Transverse colon (tissue), 4 donors: ENCODE results near the gene ZNF768. TPM values are rescaled to one million over a fixed set of nuclear protein-coding genes. Genes with fewer than 3 reads are reported as not detected.

ENCODE experiments used
- DNase-seq: peaks from one replicate; pipeline ENCODE4 v3.0.0-alpha.2; 2019
- H3K27ac ChIP-seq, 4 donors: fragments of 200-600 bp; sonication (generic); 2 replicates each; pipeline ENCODE4 v1.5.1; 2016 to 2018; ENCODE audit warnings: inconsistent platforms in 4 of 4
- H3K27me3 ChIP-seq: fragments of 200-600 bp; sonication (generic); 2 replicates; pipeline ENCODE4 v1.5.1; 2017; ENCODE audit warnings: inconsistent platforms
- H3K36me3 ChIP-seq, 4 donors: fragments of 200-600 bp; sonication (generic); 2 replicates each; pipeline ENCODE4 v1.5.1; 2017 to 2019; ENCODE audit warnings: inconsistent platforms in 4 of 4
- H3K4me1 ChIP-seq, 4 donors: fragments of 200-600 bp; sonication (generic); 2 replicates each; pipeline ENCODE4 v1.5.1; 2017 to 2020; ENCODE audit warnings: inconsistent platforms in 4 of 4
- H3K4me3 ChIP-seq, 4 donors: fragments of 200-600 bp; sonication (generic); 1 replicate in 1 of 4; 2 replicates in 3 of 4; pipeline versions ENCODE4 v1.5.1 to v1.6.1; 2017 to 2019; ENCODE audit warnings: inconsistent platforms in 4 of 4
- H3K9me3 ChIP-seq, 2 donors: fragments of 200-600 bp; sonication (generic); 2 replicates each; pipeline ENCODE4 v1.5.1; 2017 to 2019; ENCODE audit warnings: inconsistent platforms in 2 of 2
- EP300 ChIP-seq: sonication (generic); formaldehyde crosslinking; IDR thresholded peaks from one replicate; pipeline ENCODE4 v1.6.1; 2017; ENCODE audit warnings: antibody characterized with exemption, low read depth
- POLR2A ChIP-seq: fragments of 450-650 bp; IDR thresholded peaks from one replicate; pipeline ENCODE4 v1.6.1; 2016; ENCODE audit warnings: antibody characterized with exemption, mild to moderate bottlenecking, moderate library complexity
- POLR2AphosphoS5 ChIP-seq, 3 donors: sonication (generic); formaldehyde crosslinking; IDR thresholded peaks; one replicate each; pipeline ENCODE4 v1.6.1; 2016; ENCODE audit warnings: antibody characterized with exemption in 3 of 3
- WGBS, 2 donors: methylation state at CpG; one replicate each; pipeline ENCODE4 v1.1.5; 2018; ENCODE audit warnings: low coverage in 1 of 2; 5-methylcytosine and 5-hydroxymethylcytosine counted together
- in situ Hi-C, 4 donors: fragments of 200-750 bp; cut with MboI; loops; one replicate each; pipeline versions ENCODE4 v1.15.0 to v1.15.1; 2017; ENCODE audit warnings: low sequenced_read_pairs in 3 of 4, low pct_ligation_motif_present in 1 of 4, low pct_unique_long_range_greater_than_20kb in 1 of 4
- intact Hi-C: fragments of 100-400 bp; cut with DNase I; formaldehyde crosslinking; loops from one replicate; pipeline ENCODE4 v1.15.1; 2023; ENCODE audit warnings: low total_unique reads
- total RNA-seq, 4 donors: library from RNA; depleted of rRNA; stranded (reverse); fragments of >200 nt; gene quantifications; one replicate each; pipeline ENCODE4 v1.1.0, GENCODE V29; 2016
- TF ChIP-seq, protein P1 (sequence below), 5 experiments: fragments of 200-600 bp in 3 of 5; fragments of 450-650 bp in 2 of 5; sonication (generic) in 3 of 5; IDR thresholded peaks; 1 replicate in 2 of 5; 2 replicates in 3 of 5; pipeline ENCODE4 v1.5.1; 2016 to 2017; ENCODE audit warnings: antibody characterized with exemption in 5 of 5, inconsistent platforms in 3 of 5, mild to moderate bottlenecking in 2 of 5, moderate library complexity in 1 of 5

ZNF768 gene
- total RNA-seq, 4 donors from 2014 or later, result 54.7 to 116 (median 74.9) TPM

DNA sequence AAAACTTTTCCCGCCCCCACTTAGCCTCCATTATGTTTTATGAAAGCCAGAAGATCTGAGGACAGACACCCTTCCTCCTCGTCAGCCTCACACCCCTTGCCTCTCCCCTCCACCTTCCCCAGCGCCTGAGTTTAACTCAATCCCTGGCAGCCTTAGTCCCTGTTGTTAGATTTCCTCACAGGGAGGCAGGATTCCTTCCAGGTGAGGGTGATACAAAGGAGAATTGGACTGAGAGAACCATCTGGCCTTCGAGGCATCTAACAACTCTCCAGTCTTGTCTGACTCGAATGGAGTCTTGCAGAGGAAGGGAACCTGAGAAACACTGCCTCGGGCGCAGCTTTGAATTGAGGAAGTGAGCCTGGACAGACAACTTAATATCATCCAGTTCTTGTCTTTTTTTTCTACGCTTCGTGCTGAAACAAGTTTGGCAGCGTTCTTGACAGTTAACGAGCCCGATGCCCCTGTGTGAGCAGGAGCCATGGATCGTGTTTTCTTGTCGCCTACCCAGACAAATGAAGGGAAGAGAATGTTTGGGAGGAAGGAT, 1.3 kb upstream of the ZNF768 start:
- in situ Hi-C loops (loop anchor here in 2 of 4 donors (10.0 kb wide), 2 partner anchors 83 to 93 kb away; partner anchors contain the start of genes DCTPP1 (in 1 of the 2) and SEPHS2 (in 1 of the 2)), intact Hi-C loops (loop anchor here (10.0 kb wide), 1 partner anchor 83 kb away; the partner anchor contains the start of gene SEPHS2)
- Histone ChIP-seq H3K27me3 (no peaks in the 10 kb centered on the region), H3K36me3 (peaks cover 0 to 12% (median 4%) of the 10 kb centered on the region in 4 donors), H3K9me3 (no peaks in the 10 kb centered on the region), H3K4me1 (peaks cover 14 to 36% (median 19%) of the 10 kb centered on the region in 4 donors), H3K27ac (peak overlapping the region; percentile 97 to 99 (median 99)), H3K4me3 (peak overlapping the region in 2 of 4 donors; percentile 83 to 93)
- TF ChIP-seq EP300, result no peak
- TF ChIP-seq, protein P1, sequence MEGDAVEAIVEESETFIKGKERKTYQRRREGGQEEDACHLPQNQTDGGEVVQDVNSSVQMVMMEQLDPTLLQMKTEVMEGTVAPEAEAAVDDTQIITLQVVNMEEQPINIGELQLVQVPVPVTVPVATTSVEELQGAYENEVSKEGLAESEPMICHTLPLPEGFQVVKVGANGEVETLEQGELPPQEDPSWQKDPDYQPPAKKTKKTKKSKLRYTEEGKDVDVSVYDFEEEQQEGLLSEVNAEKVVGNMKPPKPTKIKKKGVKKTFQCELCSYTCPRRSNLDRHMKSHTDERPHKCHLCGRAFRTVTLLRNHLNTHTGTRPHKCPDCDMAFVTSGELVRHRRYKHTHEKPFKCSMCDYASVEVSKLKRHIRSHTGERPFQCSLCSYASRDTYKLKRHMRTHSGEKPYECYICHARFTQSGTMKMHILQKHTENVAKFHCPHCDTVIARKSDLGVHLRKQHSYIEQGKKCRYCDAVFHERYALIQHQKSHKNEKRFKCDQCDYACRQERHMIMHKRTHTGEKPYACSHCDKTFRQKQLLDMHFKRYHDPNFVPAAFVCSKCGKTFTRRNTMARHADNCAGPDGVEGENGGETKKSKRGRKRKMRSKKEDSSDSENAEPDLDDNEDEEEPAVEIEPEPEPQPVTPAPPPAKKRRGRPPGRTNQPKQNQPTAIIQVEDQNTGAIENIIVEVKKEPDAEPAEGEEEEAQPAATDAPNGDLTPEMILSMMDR (IDR thresholded peaks at IDR 0.05), result no peak
- TF ChIP-seq POLR2AphosphoS5 (IDR thresholded peaks at IDR 0.05), result no peak
- no peak for TF ChIP-seq POLR2A
- WGBS, 2 donors, result 12 to 20% methylated on average over 6 to 14 of the region's 14 CpGs
- DNase-seq, result peak; percentile 62

DNA sequence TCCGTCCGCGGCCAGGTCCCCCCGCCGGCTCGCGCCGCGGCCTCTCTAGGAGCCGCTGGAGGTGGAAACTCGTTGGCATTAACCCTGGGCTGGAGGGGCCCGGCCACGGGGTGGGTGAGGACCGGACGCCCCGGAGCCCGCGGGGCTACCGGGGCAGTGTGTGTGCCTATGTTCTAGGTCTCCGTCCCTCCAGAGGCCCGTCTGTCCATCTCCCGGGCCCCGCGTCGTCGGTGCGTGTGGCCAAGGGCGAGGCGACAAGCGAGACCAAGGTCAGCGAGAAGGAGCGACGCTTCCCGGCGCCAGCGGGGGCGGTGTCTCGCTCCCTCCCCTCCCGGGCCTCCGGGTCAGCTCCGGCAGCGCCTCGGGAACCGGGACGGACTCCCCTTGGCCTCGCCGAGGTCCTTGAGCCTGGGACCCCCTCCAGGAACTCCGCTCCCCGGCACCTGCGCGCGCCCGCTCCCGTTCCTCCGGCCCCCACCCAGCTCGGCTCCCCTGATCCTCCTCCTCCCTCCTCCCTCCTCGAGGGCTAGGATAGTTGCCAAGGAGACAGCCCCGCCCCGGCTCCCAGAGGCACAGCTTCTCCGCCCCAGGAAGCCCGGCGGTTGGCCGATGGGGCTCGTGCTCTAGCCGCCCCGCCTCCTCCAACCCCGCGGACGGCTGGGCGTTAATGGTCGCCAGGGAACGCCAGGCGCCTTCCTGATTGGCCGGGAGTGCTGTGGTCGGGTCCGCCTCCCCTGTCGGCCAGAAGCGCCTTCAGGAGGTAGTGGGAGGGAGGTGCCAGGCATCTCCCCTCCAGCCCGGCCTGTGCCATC, 663 bp upstream of the ZNF768 start:
- Histone ChIP-seq H3K27ac (peak overlapping the region; percentile 97 to 99 (median 99)), H3K36me3 (peaks cover 0 to 8% (median under 1%) of the 10 kb centered on the region in 4 donors), H3K27me3 (no peaks in the 10 kb centered on the region), H3K4me1 (peaks cover 14 to 41% (median 20%) of the 10 kb centered on the region in 4 donors), H3K9me3 (no peaks in the 10 kb centered on the region), H3K4me3 (peak overlapping the region; percentile 75 to 93 (median 84))
- intact Hi-C loops, result loop anchor here (10.0 kb wide), 1 partner anchor 82 kb away; the partner anchor contains the start of gene SEPHS2
- in situ Hi-C loops, result loop anchor here in 2 of 4 donors (10.0 kb wide), 2 partner anchors 82 to 92 kb away; partner anchors contain the start of genes DCTPP1 (in 1 of the 2) and SEPHS2 (in 1 of the 2)
- 0% methylated on average over 51 of the region's 79 CpGs; no CpG with 5 or more reads in 1 of the 2 donors for WGBS, 2 donors
- peak; percentile 99 for DNase-seq
- TF ChIP-seq POLR2A, result peak; percentile 93
- TF ChIP-seq EP300, result no peak
- TF ChIP-seq, protein P1 (IDR thresholded peaks at IDR 0.05), result peak; percentile 24 to 71 (median 34)
- TF ChIP-seq POLR2AphosphoS5 (IDR thresholded peaks at IDR 0.05), result peak; percentile 43 to 87 (median 87)

DNA sequence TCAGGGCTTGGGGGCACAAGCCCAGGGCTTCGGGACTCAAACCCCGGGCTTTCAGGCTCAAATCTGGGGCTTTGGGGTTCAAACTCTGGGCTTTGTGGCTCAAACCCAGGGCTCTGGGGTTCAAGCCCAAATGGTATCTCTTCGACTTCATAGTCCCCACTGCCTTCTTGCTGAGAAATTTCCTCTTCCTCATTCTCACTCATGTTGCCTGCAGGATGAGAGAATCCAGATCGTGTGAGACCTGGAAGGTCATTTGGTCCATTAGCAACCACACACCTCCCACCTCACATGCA, 576 bp downstream of the ZNF768 start:
- Histone ChIP-seq H3K27ac (peak overlapping the region; percentile 97 to 99 (median 99)), H3K27me3 (no peaks in the 10 kb centered on the region), H3K9me3 (no peaks in the 10 kb centered on the region), H3K4me1 (peaks cover 14 to 42% (median 22%) of the 10 kb centered on the region in 4 donors), H3K36me3 (no peaks in the 10 kb centered on the region), H3K4me3 (peak overlapping the region; percentile 75 to 93 (median 84))
- no peak for DNase-seq
- 42% methylated on average over 4 of the region's 4 CpGs; no CpG with 5 or more reads in 1 of the 2 donors for WGBS, 2 donors
- in situ Hi-C loops, result loop anchor here in 2 of 4 donors (10.0 kb wide), 2 partner anchors 81 to 91 kb away; partner anchors contain the start of genes DCTPP1 (in 1 of the 2) and SEPHS2 (in 1 of the 2)
- no peak for TF ChIP-seq POLR2A
- no peak for TF ChIP-seq EP300
- TF ChIP-seq, protein P1 (IDR thresholded peaks at IDR 0.05), result no peak
- TF ChIP-seq POLR2AphosphoS5 (IDR thresholded peaks at IDR 0.05), result no peak
- intact Hi-C loops, result loop anchor here (10.0 kb wide), 1 partner anchor 81 kb away; the partner anchor contains the start of gene SEPHS2
